Karpas-422 (cell line): ENCODE measurements around the gene CLCF1. TPM values are rescaled to one million over a fixed set of nuclear protein-coding genes. Genes with fewer than 3 reads are reported as not detected.

Experiments
- DNase-seq: peaks from one replicate; pipeline ENCODE4 v3.0.0-alpha.2; 2015
- H2AFZ ChIP-seq: fragments of 200-600 bp; sonication (generic); 2 replicates; pipeline ENCODE4 v1.6.1; 2014; ENCODE audit warnings: antibody characterized with exemption, low read length, mixed read lengths
- H3K27ac ChIP-seq: fragments of 200-600 bp; sonication (generic); 2 replicates; pipeline ENCODE4 v1.5.1; 2014; ENCODE audit warnings: mild to moderate bottlenecking, low read length, moderate library complexity
- H3K27me3 ChIP-seq: fragments of 200-600 bp; sonication (generic); 2 replicates; pipeline ENCODE4 v1.6.1; 2014; ENCODE audit warnings: low read length, mixed read lengths
- H3K36me3 ChIP-seq: fragments of 200-600 bp; sonication (generic); 2 replicates; pipeline ENCODE4 v1.6.1; 2014; ENCODE audit warnings: low read length, mixed read lengths; ENCODE audit not compliant: insufficient read depth
- H3K4me1 ChIP-seq: fragments of 200-600 bp; sonication (generic); 2 replicates; pipeline ENCODE4 v1.6.1; 2014; ENCODE audit warnings: mild to moderate bottlenecking, low read length, mixed read lengths
- H3K4me2 ChIP-seq: fragments of 200-600 bp; sonication (generic); 2 replicates; pipeline ENCODE4 v1.6.1; 2014; ENCODE audit warnings: low read length, low read depth, mild to moderate bottlenecking; ENCODE audit not compliant: poor library complexity, severe bottlenecking
- H3K4me3 ChIP-seq: fragments of 200-600 bp; sonication (generic); 2 replicates; pipeline ENCODE4 v1.5.1; 2014; ENCODE audit warnings: mild to moderate bottlenecking, antibody characterized with exemption, low read length, mixed read lengths
- H3K79me2 ChIP-seq: fragments of 200-600 bp; sonication (generic); 2 replicates; pipeline ENCODE4 v1.6.1; 2014; ENCODE audit warnings: mild to moderate bottlenecking, low read length, mixed read lengths
- H3K9ac ChIP-seq: fragments of 200-600 bp; sonication (generic); 2 replicates; pipeline ENCODE4 v1.6.0; 2014; ENCODE audit warnings: low read length
- H3K9me2 ChIP-seq: fragments of 200-600 bp; sonication (generic), shearing (Covaris generic); replicated peaks from 2 replicates; pipeline ENCODE4 v1.6.0; 2014; ENCODE audit warnings: mild to moderate bottlenecking, low read length, moderate library complexity; ENCODE audit not compliant: insufficient read depth
- H3K9me3 ChIP-seq: fragments of 300-700, 200-600 bp; sonication (generic); 2 replicates; pipeline ENCODE4 v1.6.1; 2014; ENCODE audit warnings: low read length, mixed read lengths
- H4K20me1 ChIP-seq: fragments of 200-600 bp; sonication (generic); 2 replicates; pipeline ENCODE4 v1.6.1; 2014; ENCODE audit warnings: mild to moderate bottlenecking, antibody characterized with exemption, low read length, low read depth; ENCODE audit not compliant: insufficient read depth
- small RNA-seq: library from RNA; depleted of rRNA; stranded (forward); fragments of <200 nt; gene quantifications from one replicate; pipeline ENCODE3, GENCODE V24; 2014
- total RNA-seq: library from RNA; depleted of rRNA; stranded (reverse); fragments of >200 nt; shearing (Covaris generic); gene quantifications from 2 replicates; pipeline ENCODE4 v1.2.3, GENCODE V29; 2014; ENCODE audit warnings: low replicate concordance; rRNA removed

The CLCF1 gene
- total RNA-seq, 1 experiment from 2014 or later = 6.4 TPM

- no peaks in the 10 kb centered on the region for H3K9me2 ChIP-seq
- peak overlapping the region; percentile 71 for H3K4me3 ChIP-seq
These were observed 56.1 kb downstream of the CLCF1 start for GRCh38 chr11:67317205-67317887.

GRCh38 chr11:67316882-67317204, 56.6 kb downstream of the CLCF1 start:
- no peak for DNase-seq
- Histone ChIP-seq H3K4me1 (peaks cover 25% of the 10 kb centered on the region), H3K9me3 (no peaks in the 10 kb centered on the region), H3K79me2 (no peaks in the 10 kb centered on the region), H3K9ac (peak overlapping the region; percentile 76), H3K27me3 (no peaks in the 10 kb centered on the region), H4K20me1 (no peaks in the 10 kb centered on the region), H3K27ac (peak overlapping the region; percentile 81), H3K4me3 (peak overlapping the region; percentile 71), H3K36me3 (no peaks in the 10 kb centered on the region), H2AFZ (peak overlapping the region; percentile 79), H3K9me2 (no peaks in the 10 kb centered on the region), H3K4me2 (peak overlapping the region; percentile 85)

More at GRCh38 chr11:67317205-67317887, 56.1 kb downstream of the CLCF1 start:
- Histone ChIP-seq H3K4me2 (peak overlapping the region; percentile 85), H3K9me3 (no peaks in the 10 kb centered on the region), H4K20me1 (no peaks in the 10 kb centered on the region), H3K27ac (peak overlapping the region; percentile 81), H3K36me3 (no peaks in the 10 kb centered on the region), H3K4me1 (peaks cover 25% of the 10 kb centered on the region), H3K27me3 (no peaks in the 10 kb centered on the region), H3K9ac (peak overlapping the region; percentile 76), H2AFZ (peak overlapping the region; percentile 91), H3K79me2 (no peaks in the 10 kb centered on the region)
- DNase-seq = peak; percentile 99

DNA sequence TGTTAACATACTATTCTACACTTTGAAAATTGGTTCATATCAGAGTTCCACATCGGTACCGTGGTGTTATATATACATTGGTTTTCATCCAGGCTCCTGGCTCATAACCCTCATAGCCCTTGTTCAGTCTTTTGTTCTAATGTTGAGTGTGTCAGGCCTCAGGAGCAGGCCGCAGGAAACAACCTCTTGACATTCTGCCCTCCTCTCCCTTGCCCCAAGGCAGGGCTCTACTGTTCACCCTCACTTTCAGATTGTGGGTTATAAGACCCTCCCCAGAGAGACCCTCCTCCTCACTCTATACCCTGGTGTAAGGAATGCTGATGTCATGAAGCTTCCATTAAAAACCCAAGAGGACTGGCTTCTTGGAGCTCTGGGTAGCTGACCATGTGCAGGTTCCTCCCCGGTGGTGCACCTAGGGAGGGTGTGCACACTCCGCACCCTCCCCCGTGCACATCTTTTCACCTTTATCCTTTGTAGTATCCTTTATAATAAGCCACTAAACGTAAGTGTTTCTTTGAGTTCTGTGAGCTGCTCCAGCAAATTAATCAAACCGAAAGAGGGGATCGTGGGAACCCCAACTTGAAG, 58.0 kb downstream of the CLCF1 start:
- Histone ChIP-seq H3K4me3 (no peak overlapping the region), H3K4me1 (peaks cover 25% of the 10 kb centered on the region), H3K36me3 (no peaks in the 10 kb centered on the region), H3K27me3 (no peaks in the 10 kb centered on the region), H3K79me2 (no peaks in the 10 kb centered on the region), H2AFZ (no peak overlapping the region), H3K27ac (no peak overlapping the region), H3K9ac (no peak overlapping the region), H3K9me3 (no peaks in the 10 kb centered on the region), H4K20me1 (no peaks in the 10 kb centered on the region), H3K4me2 (no peak overlapping the region), H3K9me2 (no peaks in the 10 kb centered on the region)
- DNase-seq = no peak

DNA sequence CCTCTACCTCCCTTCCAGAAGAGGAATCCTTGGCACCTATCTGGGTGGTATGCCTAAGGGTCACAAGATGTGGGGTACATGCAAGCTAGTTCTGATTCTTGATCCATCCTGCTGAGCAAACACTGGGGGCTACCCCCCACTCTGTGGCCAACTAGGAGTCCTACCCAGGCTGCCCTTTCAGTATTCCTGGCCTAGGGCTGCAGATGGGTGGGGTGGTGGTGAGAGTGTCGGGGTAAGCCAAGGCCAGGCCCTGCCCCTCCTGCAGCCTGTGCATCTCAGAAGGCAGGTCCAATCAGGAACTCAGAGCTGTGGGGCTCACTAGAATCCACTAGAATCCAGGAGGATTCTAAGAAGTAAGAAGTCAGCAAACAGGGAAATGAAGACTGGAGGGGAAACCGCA, 59.2 kb downstream of the CLCF1 start:
- H3K27me3 ChIP-seq = no peaks in the 10 kb centered on the region
- H2AFZ ChIP-seq = no peak overlapping the region
- H3K4me3 ChIP-seq = no peak overlapping the region
- no peaks in the 10 kb centered on the region for H3K9me2 ChIP-seq
- H3K36me3 ChIP-seq = no peaks in the 10 kb centered on the region
- DNase-seq = no peak
- H3K79me2 ChIP-seq = no peaks in the 10 kb centered on the region
- H3K4me1 ChIP-seq = peaks cover 22% of the 10 kb centered on the region
- H3K4me2 ChIP-seq = no peak overlapping the region
- H3K27ac ChIP-seq = no peak overlapping the region
- no peak overlapping the region; the same call in 1 of the 2 replicates for H3K9ac ChIP-seq
- H3K9me3 ChIP-seq = no peaks in the 10 kb centered on the region
- no peaks in the 10 kb centered on the region for H4K20me1 ChIP-seq

Small RNA genes within 50 kb of the gene (small RNA-seq; reads per million reads assigned to genes)
- gene RN7SKP239 (1.1 reads per million, percentile 31 among the genes with 10 or more reads in this experiment), gene RNU6-1238P (not detected)

Other genes starting within 250 kb of the CLCF1 start
- 94.7 and 190 TPM in 2 replicates for gene GRK2, start 107.1 kb downstream of the CLCF1 start, total RNA-seq
- 31.3 and 91.8 TPM in 2 replicates for gene ANKRD13D, start 84.3 kb downstream of the CLCF1 start, total RNA-seq
- 0.61 and 0.82 TPM in 2 replicates for gene SSH3, start 70.1 kb downstream of the CLCF1 start, total RNA-seq
- gene POLD4, start 20.1 kb downstream of the CLCF1 start, total RNA-seq = 362 and 684 TPM in 2 replicates
- gene RAD9A, start 18.4 kb upstream of the CLCF1 start, total RNA-seq = 14.8 and 19.2 TPM in 2 replicates
- 218 and 332 TPM in 2 replicates for gene PPP1CA, start 28.3 kb upstream of the CLCF1 start, total RNA-seq
- 52.4 and 122 TPM in 2 replicates for gene TBC1D10C, start 30.5 kb upstream of the CLCF1 start, total RNA-seq
- 0.18 TPM in 1 of 2 replicates, not detected in the other for gene CARNS1, start 42.1 kb upstream of the CLCF1 start, total RNA-seq
- gene RPS6KB2, start 54.9 kb upstream of the CLCF1 start, total RNA-seq = 48.9 and 83.6 TPM in 2 replicates
- gene PTPRCAP, start 64.1 kb upstream of the CLCF1 start, total RNA-seq = 161 and 348 TPM in 2 replicates
- gene CORO1B, start 69.9 kb upstream of the CLCF1 start, total RNA-seq = 15.5 and 40.6 TPM in 2 replicates
- not detected in 2 replicates for gene GPR152, start 79.1 kb upstream of the CLCF1 start, total RNA-seq
- 0.29 TPM in 1 of 2 replicates, not detected in the other for gene CABP4, start 81.8 kb upstream of the CLCF1 start, total RNA-seq
- gene TMEM134, start 95.7 kb upstream of the CLCF1 start, total RNA-seq = 69.7 and 99.7 TPM in 2 replicates
- gene AIP, start 109.4 kb upstream of the CLCF1 start, total RNA-seq = 51.8 and 119 TPM in 2 replicates
- gene PITPNM1, start 131.8 kb upstream of the CLCF1 start, total RNA-seq = 79.6 and 149 TPM in 2 replicates
- 91.5 and 106 TPM in 2 replicates for gene CDK2AP2, start 134.6 kb upstream of the CLCF1 start, total RNA-seq
- gene CABP2, start 149.8 kb upstream of the CLCF1 start, total RNA-seq = not detected in 2 replicates
- gene GSTP1, start 210.2 kb upstream of the CLCF1 start, total RNA-seq = 1,085 and 1,200 TPM in 2 replicates
- gene NDUFV1, start 233.3 kb upstream of the CLCF1 start, total RNA-seq = 145 and 304 TPM in 2 replicates